Glutamatergic neuron (in vitro differentiated cells): ENCODE results near the gene FAM120AOS. TPM values are rescaled to one million over a fixed set of nuclear protein-coding genes. Genes with fewer than 3 reads are reported as not detected.

ENCODE experiments used
- DNase-seq: peaks from one replicate; pipeline ENCODE4 v3.0.0; 2022
- H3K27ac Mint-ChIP-seq: one replicate; pipeline ENCODE4 v1.8.0; 2020; ENCODE audit warnings: mild to moderate bottlenecking, mixed read lengths, inconsistent platforms; ENCODE audit not compliant: unreplicated experiment
- H3K27me3 Mint-ChIP-seq: one replicate; pipeline ENCODE4 v1.8.0; 2020; ENCODE audit warnings: mild to moderate bottlenecking, moderate library complexity, mixed read lengths, inconsistent platforms; ENCODE audit not compliant: unreplicated experiment
- H3K36me3 Mint-ChIP-seq: one replicate; pipeline ENCODE4 v1.8.0; 2020; ENCODE audit warnings: mild to moderate bottlenecking, mixed read lengths, inconsistent platforms; ENCODE audit not compliant: unreplicated experiment
- H3K4me1 Mint-ChIP-seq: one replicate; pipeline ENCODE4 v1.8.0; 2020; ENCODE audit warnings: mild to moderate bottlenecking, low read depth, mixed read lengths, inconsistent platforms; ENCODE audit not compliant: unreplicated experiment
- H3K4me3 Mint-ChIP-seq: one replicate; pipeline ENCODE4 v1.8.0; 2020; ENCODE audit warnings: mild to moderate bottlenecking, mixed read lengths, inconsistent platforms; ENCODE audit not compliant: unreplicated experiment
- H3K9me3 Mint-ChIP-seq: one replicate; pipeline ENCODE4 v1.8.0; 2020; ENCODE audit warnings: mild to moderate bottlenecking, moderate library complexity, mixed read lengths, inconsistent platforms; ENCODE audit not compliant: unreplicated experiment
- CTCF ChIP-seq: fragments of 200-600 bp; sonication (generic); IDR thresholded peaks from one replicate; pipeline ENCODE4 v1.5.0; 2021; ENCODE audit not compliant: partially characterized antibody, unreplicated experiment
- total RNA-seq: library from RNA; stranded (reverse); fragmentation: NEBNext Ultra II Directional; extraction: Animal tissue kit (Norgen Biotek cat#: 25700); gene quantifications from one replicate; pipeline ENCODE4 v1.2.1, GENCODE V29; 2021; ENCODE audit not compliant: unreplicated experiment

The FAM120AOS gene
- total RNA-seq, 1 donor from 2014 or later: 24.2 TPM

- peaks cover 13% of the 10 kb centered on the region for H3K36me3 Mint-ChIP-seq
- H3K9me3 Mint-ChIP-seq: no peaks in the 10 kb centered on the region
- peaks cover 2% of the 10 kb centered on the region for H3K27me3 Mint-ChIP-seq
- TF ChIP-seq CTCF: no peak
- DNase-seq: no peak
- peaks cover 6% of the 10 kb centered on the region for H3K4me1 Mint-ChIP-seq
- H3K4me3 Mint-ChIP-seq: no peak overlapping the region
- no peak overlapping the region for H3K27ac Mint-ChIP-seq
These were observed 38.9 kb upstream of the FAM120AOS start for GRCh38 chr9:93492327-93492726.

GRCh38 chr9:93491593-93492232 is 38.3 kb upstream of the FAM120AOS start:
- Mint-ChIP-seq H3K27me3 (peaks cover 2% of the 10 kb centered on the region), H3K36me3 (peaks cover 13% of the 10 kb centered on the region), H3K27ac (no peak overlapping the region), H3K4me1 (peaks cover 6% of the 10 kb centered on the region), H3K4me3 (no peak overlapping the region), H3K9me3 (no peaks in the 10 kb centered on the region)
- TF ChIP-seq CTCF: no peak
- no peak for DNase-seq

GRCh38 chr9:93488244-93488643 is 34.9 kb upstream of the FAM120AOS start:
- Mint-ChIP-seq H3K27ac (no peak overlapping the region), H3K9me3 (no peaks in the 10 kb centered on the region), H3K4me1 (peaks cover 6% of the 10 kb centered on the region), H3K36me3 (peaks cover 9% of the 10 kb centered on the region), H3K27me3 (peaks cover 2% of the 10 kb centered on the region), H3K4me3 (no peak overlapping the region)
- no peak for TF ChIP-seq CTCF
- DNase-seq: no peak

- peaks cover 2% of the 10 kb centered on the region for H3K27me3 Mint-ChIP-seq
- no peak overlapping the region for H3K4me3 Mint-ChIP-seq
- H3K4me1 Mint-ChIP-seq: peaks cover 3% of the 10 kb centered on the region
- no peak overlapping the region for H3K27ac Mint-ChIP-seq
- no peak for TF ChIP-seq CTCF
- H3K9me3 Mint-ChIP-seq: no peaks in the 10 kb centered on the region
- peaks cover 9% of the 10 kb centered on the region for H3K36me3 Mint-ChIP-seq
- no peak for DNase-seq
These were observed 32.9 kb upstream of the FAM120AOS start for GRCh38 chr9:93486268-93486667.

- H3K9me3 Mint-ChIP-seq: no peaks in the 10 kb centered on the region
- DNase-seq: no peak
- TF ChIP-seq CTCF: no peak
- H3K4me3 Mint-ChIP-seq: no peak overlapping the region
- H3K36me3 Mint-ChIP-seq: peaks cover 5% of the 10 kb centered on the region
- peaks cover 2% of the 10 kb centered on the region for H3K27me3 Mint-ChIP-seq
- H3K27ac Mint-ChIP-seq: no peak overlapping the region
- peaks cover 5% of the 10 kb centered on the region for H3K4me1 Mint-ChIP-seq
These were observed 30.1 kb upstream of the FAM120AOS start for GRCh38 chr9:93483497-93483896.
